Neural progenitor cell (in vitro differentiated cells): Measurements from ENCODE around the gene KCNJ18.
"Not testable (repeated sequence)": the region's sequence is repeated elsewhere in the genome, so short reads cannot be mapped to it uniquely, and the experiment has no call there.

Source experiments
- EZH2 ChIP-seq: fragments of 200-600 bp; sonication (generic); IDR thresholded peaks from 2 replicates; pipeline ENCODE4 v1.6.1; 2017; ENCODE audit warnings: antibody characterized with exemption, mild to moderate bottlenecking, moderate library complexity
- EZH2phosphoT487 ChIP-seq: fragments of 200-600 bp; sonication (generic); IDR thresholded peaks from 2 replicates; pipeline ENCODE4 v1.6.1; 2017; ENCODE audit warnings: antibody characterized with exemption
- TF ChIP-seq, protein P1 (sequence below): fragments of 200-600 bp; sonication (generic); IDR thresholded peaks from 2 replicates; pipeline ENCODE4 v1.5.1; 2017; ENCODE audit warnings: antibody characterized with exemption, mild to moderate bottlenecking

DNA sequence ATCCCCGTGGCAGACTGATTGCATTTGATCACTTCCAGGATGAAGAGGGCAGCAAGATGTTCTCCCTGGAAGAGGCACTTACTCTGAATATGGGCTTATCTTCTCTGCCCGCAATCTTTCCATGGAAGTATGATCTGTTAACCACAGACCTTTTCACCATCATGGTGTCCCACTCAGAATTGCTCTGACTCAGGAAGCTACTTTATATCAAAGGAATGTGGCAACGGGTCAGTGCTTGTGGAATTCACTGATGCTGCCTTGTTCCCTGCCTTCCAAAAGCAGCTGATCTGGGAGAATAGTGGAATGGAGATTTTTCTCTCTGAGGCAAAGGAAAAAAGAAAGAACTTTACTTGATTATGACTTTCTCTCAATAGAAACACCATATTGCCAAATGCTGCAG, 23.6 kb downstream of the KCNJ18 start:
- TF ChIP-seq, protein P1, sequence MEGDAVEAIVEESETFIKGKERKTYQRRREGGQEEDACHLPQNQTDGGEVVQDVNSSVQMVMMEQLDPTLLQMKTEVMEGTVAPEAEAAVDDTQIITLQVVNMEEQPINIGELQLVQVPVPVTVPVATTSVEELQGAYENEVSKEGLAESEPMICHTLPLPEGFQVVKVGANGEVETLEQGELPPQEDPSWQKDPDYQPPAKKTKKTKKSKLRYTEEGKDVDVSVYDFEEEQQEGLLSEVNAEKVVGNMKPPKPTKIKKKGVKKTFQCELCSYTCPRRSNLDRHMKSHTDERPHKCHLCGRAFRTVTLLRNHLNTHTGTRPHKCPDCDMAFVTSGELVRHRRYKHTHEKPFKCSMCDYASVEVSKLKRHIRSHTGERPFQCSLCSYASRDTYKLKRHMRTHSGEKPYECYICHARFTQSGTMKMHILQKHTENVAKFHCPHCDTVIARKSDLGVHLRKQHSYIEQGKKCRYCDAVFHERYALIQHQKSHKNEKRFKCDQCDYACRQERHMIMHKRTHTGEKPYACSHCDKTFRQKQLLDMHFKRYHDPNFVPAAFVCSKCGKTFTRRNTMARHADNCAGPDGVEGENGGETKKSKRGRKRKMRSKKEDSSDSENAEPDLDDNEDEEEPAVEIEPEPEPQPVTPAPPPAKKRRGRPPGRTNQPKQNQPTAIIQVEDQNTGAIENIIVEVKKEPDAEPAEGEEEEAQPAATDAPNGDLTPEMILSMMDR = not testable (repeated sequence)
- not testable (repeated sequence) for TF ChIP-seq EZH2, EZH2phosphoT487
